Prostate gland (tissue), 2 donors: ENCODE measurements around the gene CDH1. TPM values are rescaled to one million over a fixed set of nuclear protein-coding genes. Genes with fewer than 3 reads are reported as not detected.

Source experiments
- DNase-seq: peaks from one replicate; pipeline ENCODE4 v3.0.0-alpha.2; 2019; ENCODE audit warnings: low spot score
- H3K27ac ChIP-seq, 2 donors: fragments of 200-600 bp; sonication (generic); 2 replicates each; pipeline ENCODE4 v1.5.1; 2017 to 2019
- H3K27me3 ChIP-seq: fragments of 200-600 bp; sonication (generic); replicated peaks from 2 replicates; pipeline ENCODE4 v1.5.1; 2019; ENCODE audit not compliant: insufficient read depth
- H3K36me3 ChIP-seq, 2 donors: fragments of 200-600 bp; sonication (generic); 1 replicate in 1 of 2; 2 replicates in 1 of 2; pipeline versions ENCODE4 v1.5.1 to v1.8.1; 2017 to 2019
- H3K4me1 ChIP-seq: fragments of 200-600 bp; sonication (generic); replicated peaks from 2 replicates; pipeline ENCODE4 v1.5.1; 2019
- H3K4me3 ChIP-seq, 2 donors: fragments of 200-600 bp; sonication (generic); 2 replicates each; pipeline ENCODE4 v1.5.1; 2017 to 2019
- H3K9me3 ChIP-seq: fragments of 200-600 bp; sonication (generic); 2 replicates; pipeline ENCODE4 v1.5.1; 2017
- CTCF ChIP-seq, 4 experiments: fragments of 200-600 bp in 2 of 4; fragments of 450-650 bp in 2 of 4; sonication (generic) in 2 of 4; IDR thresholded peaks; 1 replicate in 3 of 4; 2 replicates in 1 of 4; pipeline ENCODE4 v1.5.1; 2016 to 2019; ENCODE audit warnings: antibody characterized with exemption in 4 of 4, mild to moderate bottlenecking in 2 of 4, moderate library complexity in 2 of 4
- POLR2A ChIP-seq: fragments of 450-650 bp; IDR thresholded peaks from one replicate; pipeline ENCODE4 v1.6.1; 2016; ENCODE audit warnings: antibody characterized with exemption, mild to moderate bottlenecking
- POLR2AphosphoS5 ChIP-seq: sonication (generic); formaldehyde crosslinking; IDR thresholded peaks from one replicate; pipeline ENCODE4 v1.6.1; 2017; ENCODE audit warnings: antibody characterized with exemption
- WGBS: methylation state at CpG from one replicate; pipeline ENCODE4 v1.1.5; 2018; 5-methylcytosine and 5-hydroxymethylcytosine counted together
- intact Hi-C: fragments of 100-400 bp; cut with DNase I; formaldehyde crosslinking; loops from one replicate; pipeline ENCODE4 v1.14.2; 2022
- total RNA-seq, 2 donors: library from RNA; depleted of rRNA; stranded (reverse); fragments of >200 nt; gene quantifications; one replicate each; pipeline ENCODE4 v1.1.0, GENCODE V29; 2016

CDH1 gene
- total RNA-seq, 2 donors from 2014 or later, result 75.7 to 300 TPM

GRCh38 chr16:68746951-68747350 lies 9.9 kb downstream of the CDH1 start:
- intact Hi-C loops, result no loop called here
- Histone ChIP-seq H3K4me3 (no peak overlapping the region), H3K27me3 (no peaks in the 10 kb centered on the region), H3K4me1 (peaks cover 17% of the 10 kb centered on the region), H3K36me3 (no peaks in the 10 kb centered on the region), H3K9me3 (no peaks in the 10 kb centered on the region), H3K27ac (peak overlapping the region; percentile 91 to 93)
- TF ChIP-seq POLR2AphosphoS5 (no peak), CTCF (IDR thresholded peaks at IDR 0.05) (no peak), POLR2A (no peak)
- no peak for DNase-seq

- Histone ChIP-seq H3K4me1 (peaks cover 7% of the 10 kb centered on the region), H3K9me3 (no peaks in the 10 kb centered on the region), H3K27me3 (no peaks in the 10 kb centered on the region), H3K27ac (peak overlapping the region; percentile 44 to 59), H3K36me3 (no peaks in the 10 kb centered on the region), H3K4me3 (no peak overlapping the region)
- WGBS, result 74% methylated on average over 3 of the region's 3 CpGs
- DNase-seq, result no peak
- TF ChIP-seq CTCF (IDR thresholded peaks at IDR 0.05) (no peak), POLR2AphosphoS5 (no peak), POLR2A (no peak)
- intact Hi-C loops, result no loop called here
Measured at GRCh38 chr16:68749432-68749831, 12.3 kb downstream of the CDH1 start.

- no peaks in the 10 kb centered on the region for H3K9me3 ChIP-seq
- no peak for DNase-seq
- no peak overlapping the region for H3K4me3 ChIP-seq
- intact Hi-C loops, result no loop called here
- no peaks in the 10 kb centered on the region for H3K27me3 ChIP-seq
- 74% methylated on average over 8 of the region's 8 CpGs for WGBS
- H3K36me3 ChIP-seq, result no peaks in the 10 kb centered on the region
- H3K4me1 ChIP-seq, result peaks cover 6% of the 10 kb centered on the region
- no peak overlapping the region for H3K27ac ChIP-seq
- TF ChIP-seq CTCF (IDR thresholded peaks at IDR 0.05) (no peak), POLR2A (no peak), POLR2AphosphoS5 (no peak)
Measured at GRCh38 chr16:68750193-68750695, 13.2 kb downstream of the CDH1 start.

GRCh38 chr16:68751160-68751559 lies 14.1 kb downstream of the CDH1 start:
- H3K4me1 ChIP-seq, result peaks cover 3% of the 10 kb centered on the region
- H3K4me3 ChIP-seq, result no peak overlapping the region
- no peaks in the 10 kb centered on the region for H3K27me3 ChIP-seq
- no peak for DNase-seq
- no peaks in the 10 kb centered on the region for H3K9me3 ChIP-seq
- TF ChIP-seq CTCF (IDR thresholded peaks at IDR 0.05) (no peak), POLR2AphosphoS5 (no peak), POLR2A (no peak)
- WGBS, result 98% methylated on average over 4 of the region's 4 CpGs
- no peak overlapping the region for H3K27ac ChIP-seq
- no peaks in the 10 kb centered on the region for H3K36me3 ChIP-seq
- intact Hi-C loops, result no loop called here

GRCh38 chr16:68752602-68753001 lies 15.5 kb downstream of the CDH1 start:
- WGBS, result 66% methylated on average over 3 of the region's 3 CpGs

More at GRCh38 chr16:68752602-68753001, 15.5 kb downstream of the CDH1 start:
- Histone ChIP-seq H3K4me3 (no peak overlapping the region), H3K36me3 (no peaks in the 10 kb centered on the region), H3K4me1 (peaks cover 3% of the 10 kb centered on the region), H3K27me3 (no peaks in the 10 kb centered on the region), H3K27ac (no peak overlapping the region), H3K9me3 (no peaks in the 10 kb centered on the region)
- no peak for TF ChIP-seq POLR2A
- no peak for TF ChIP-seq POLR2AphosphoS5
- TF ChIP-seq CTCF (IDR thresholded peaks at IDR 0.05), result no peak
- DNase-seq, result no peak
- intact Hi-C loops, result no loop called here
